Calu3 (cell line): ENCODE measurements around the gene AK8. TPM values are rescaled to one million over a fixed set of nuclear protein-coding genes. Genes with fewer than 3 reads are reported as not detected.

Experiments
- BruUV-seq: library from RNA; stranded (reverse); fragments of 400-500 nt; replicated peaks from 2 replicates; lab custom pipeline; 2021; lab: Mats Ljungman, UMichigan
- CTCF ChIA-PET: fragments of 300-600 bp; sonication (Branson Sonifier 250); formaldehyde crosslinking; loops from one replicate; lab custom pipeline; 2022; ENCODE audit warnings: antibody characterized with exemption; lab: Charles Lee
- DNase-seq: peaks from one replicate; pipeline ENCODE4 v3.0.0; 2022
- H3K27ac Mint-ChIP-seq: one replicate; pipeline ENCODE4 v1.8.0; 2022; ENCODE audit warnings: mixed read lengths; ENCODE audit not compliant: unreplicated experiment
- H3K27me3 Mint-ChIP-seq: one replicate; pipeline ENCODE4 v1.8.0; 2022; ENCODE audit warnings: mixed read lengths; ENCODE audit not compliant: unreplicated experiment
- H3K36me3 Mint-ChIP-seq: one replicate; pipeline ENCODE4 v1.8.0; 2022; ENCODE audit warnings: mild to moderate bottlenecking, moderate library complexity, mixed read lengths; ENCODE audit not compliant: insufficient read depth, unreplicated experiment
- H3K4me1 Mint-ChIP-seq: one replicate; pipeline ENCODE4 v1.8.0; 2022; ENCODE audit warnings: mild to moderate bottlenecking, low read depth, mixed read lengths; ENCODE audit not compliant: unreplicated experiment
- H3K4me3 Mint-ChIP-seq: one replicate; pipeline ENCODE4 v1.8.0; 2022; ENCODE audit warnings: mild to moderate bottlenecking, low read depth, moderate library complexity, mixed read lengths; ENCODE audit not compliant: unreplicated experiment
- H3K9me3 Mint-ChIP-seq: one replicate; pipeline ENCODE4 v1.8.0; 2022; ENCODE audit warnings: low read depth, mixed read lengths; ENCODE audit not compliant: unreplicated experiment
- intact Hi-C: fragments of 100-400 bp; cut with micrococcal nuclease; formaldehyde crosslinking; loops from one replicate; pipeline ENCODE4 v1.10.0; 2022; ENCODE audit not compliant: unreplicated experiment
- total RNA-seq: library from RNA; stranded (reverse); gene quantifications from 2 replicates; pipeline ENCODE4 v1.2.3, GENCODE V29; 2022
- TF ChIP-seq, protein P1 (sequence below): fragments of 200-600 bp; IDR thresholded peaks from one replicate; pipeline ENCODE4 v1.8.0; 2022; ENCODE audit warnings: antibody characterized with exemption; ENCODE audit not compliant: unreplicated experiment

AK8 gene
- total RNA-seq, 1 experiment from 2014 or later, result 1.4 TPM

DNA sequence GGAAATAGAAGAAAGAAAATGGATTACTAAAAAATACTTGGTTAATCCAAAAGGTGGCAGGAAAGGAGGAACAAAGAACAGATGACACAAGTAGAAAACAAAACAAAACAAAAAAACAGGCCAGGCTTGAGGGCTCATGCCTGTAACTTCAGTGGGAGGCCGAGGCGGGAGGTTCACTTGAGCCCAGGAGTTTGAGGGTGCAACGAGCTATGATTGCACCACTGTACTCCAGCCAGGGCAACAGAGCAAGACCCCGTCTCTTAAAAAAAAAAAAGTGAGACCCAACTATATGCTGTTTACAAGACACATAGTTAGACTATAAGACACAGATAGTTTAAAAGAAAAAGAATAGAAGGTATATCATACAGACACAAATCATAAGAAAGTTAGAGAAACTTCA, 59.5 kb downstream of the AK8 start:
- intact Hi-C loops, result no loop called here
- no peak overlapping the region for H3K4me3 Mint-ChIP-seq
- peaks cover 30% of the 10 kb centered on the region for H3K27me3 Mint-ChIP-seq
- no peaks in the 10 kb centered on the region for H3K4me1 Mint-ChIP-seq
- TF ChIP-seq, protein P1, sequence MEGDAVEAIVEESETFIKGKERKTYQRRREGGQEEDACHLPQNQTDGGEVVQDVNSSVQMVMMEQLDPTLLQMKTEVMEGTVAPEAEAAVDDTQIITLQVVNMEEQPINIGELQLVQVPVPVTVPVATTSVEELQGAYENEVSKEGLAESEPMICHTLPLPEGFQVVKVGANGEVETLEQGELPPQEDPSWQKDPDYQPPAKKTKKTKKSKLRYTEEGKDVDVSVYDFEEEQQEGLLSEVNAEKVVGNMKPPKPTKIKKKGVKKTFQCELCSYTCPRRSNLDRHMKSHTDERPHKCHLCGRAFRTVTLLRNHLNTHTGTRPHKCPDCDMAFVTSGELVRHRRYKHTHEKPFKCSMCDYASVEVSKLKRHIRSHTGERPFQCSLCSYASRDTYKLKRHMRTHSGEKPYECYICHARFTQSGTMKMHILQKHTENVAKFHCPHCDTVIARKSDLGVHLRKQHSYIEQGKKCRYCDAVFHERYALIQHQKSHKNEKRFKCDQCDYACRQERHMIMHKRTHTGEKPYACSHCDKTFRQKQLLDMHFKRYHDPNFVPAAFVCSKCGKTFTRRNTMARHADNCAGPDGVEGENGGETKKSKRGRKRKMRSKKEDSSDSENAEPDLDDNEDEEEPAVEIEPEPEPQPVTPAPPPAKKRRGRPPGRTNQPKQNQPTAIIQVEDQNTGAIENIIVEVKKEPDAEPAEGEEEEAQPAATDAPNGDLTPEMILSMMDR, result no peak
- no peak for DNase-seq
- peaks cover 2% of the 10 kb centered on the region for H3K9me3 Mint-ChIP-seq
- H3K36me3 Mint-ChIP-seq, result no peaks in the 10 kb centered on the region
- CTCF ChIA-PET, result no interaction called here
- BruUV-seq, result no TSS peak
- no peak overlapping the region for H3K27ac Mint-ChIP-seq

DNA sequence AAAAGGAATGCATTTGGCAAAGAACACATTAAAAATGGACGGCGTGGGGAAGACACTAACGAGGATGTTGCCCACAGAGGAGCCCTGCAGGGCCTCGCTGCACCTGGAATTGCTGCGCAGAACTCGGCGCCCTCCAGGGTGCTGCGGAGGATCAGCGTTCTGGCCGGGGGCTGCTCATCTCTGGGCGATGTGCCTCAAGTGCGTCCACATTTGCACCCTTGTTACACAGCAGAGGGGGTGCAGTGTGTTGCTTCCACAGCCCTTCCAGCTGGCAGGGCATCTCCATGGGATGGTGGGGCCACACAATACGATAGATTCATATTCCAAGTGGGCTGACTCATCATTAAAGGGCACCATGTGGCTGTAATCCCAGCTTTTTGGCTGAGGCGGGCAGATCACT, 63.1 kb downstream of the AK8 start:
- CTCF ChIA-PET, result no interaction called here
- no peaks in the 10 kb centered on the region for H3K4me1 Mint-ChIP-seq
- H3K9me3 Mint-ChIP-seq, result peaks cover 2% of the 10 kb centered on the region
- H3K27ac Mint-ChIP-seq, result no peak overlapping the region
- no peaks in the 10 kb centered on the region for H3K36me3 Mint-ChIP-seq
- H3K27me3 Mint-ChIP-seq, result peaks cover 30% of the 10 kb centered on the region
- H3K4me3 Mint-ChIP-seq, result no peak overlapping the region
- no peak for DNase-seq
- intact Hi-C loops, result no loop called here
- TF ChIP-seq, protein P1, result no peak
- BruUV-seq, result no TSS peak

DNA sequence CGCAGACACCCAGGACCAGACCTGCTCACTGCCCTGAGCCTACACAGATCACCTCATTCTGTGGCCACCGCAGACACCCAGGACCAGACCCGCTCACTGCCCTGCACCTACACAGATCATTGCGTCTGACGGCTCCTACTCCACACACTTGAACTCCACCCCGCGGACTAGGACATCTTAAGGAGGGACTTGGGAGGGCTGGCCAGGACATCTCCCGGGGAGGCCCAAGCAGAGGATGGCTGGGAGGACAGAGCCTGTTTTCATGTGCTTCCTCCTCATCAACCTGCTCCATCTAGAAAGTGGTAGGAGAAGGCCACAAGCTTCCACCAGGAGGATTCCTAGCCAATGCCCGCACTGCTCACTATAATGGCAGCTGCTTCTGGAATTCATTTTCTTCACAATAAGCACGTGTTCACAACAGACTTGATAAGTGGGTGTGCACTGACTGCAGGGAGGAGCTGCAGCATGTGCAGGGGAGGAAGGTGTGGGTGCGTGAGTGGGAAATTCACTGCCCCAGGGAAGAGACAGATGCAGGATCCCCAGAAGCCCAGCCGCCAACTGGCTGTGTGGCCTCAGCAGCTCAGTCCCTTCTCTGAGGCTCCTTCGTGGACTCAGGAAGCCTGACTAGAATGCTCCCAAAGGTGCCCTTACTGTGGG, 64.8 kb downstream of the AK8 start:
- DNase-seq, result no peak
- intact Hi-C loops, result no loop called here
- CTCF ChIA-PET, result interaction anchor here (0.5 kb wide), 1 partner anchor 37 kb away, joined by 3 read pairs; no protein-coding TSS in a partner anchor
- Mint-ChIP-seq H3K27me3 (peaks cover 35% of the 10 kb centered on the region), H3K36me3 (no peaks in the 10 kb centered on the region), H3K4me3 (no peak overlapping the region), H3K9me3 (peaks cover 2% of the 10 kb centered on the region), H3K27ac (no peak overlapping the region), H3K4me1 (no peaks in the 10 kb centered on the region)
- TF ChIP-seq, protein P1, result no peak
- BruUV-seq, result no TSS peak

DNA sequence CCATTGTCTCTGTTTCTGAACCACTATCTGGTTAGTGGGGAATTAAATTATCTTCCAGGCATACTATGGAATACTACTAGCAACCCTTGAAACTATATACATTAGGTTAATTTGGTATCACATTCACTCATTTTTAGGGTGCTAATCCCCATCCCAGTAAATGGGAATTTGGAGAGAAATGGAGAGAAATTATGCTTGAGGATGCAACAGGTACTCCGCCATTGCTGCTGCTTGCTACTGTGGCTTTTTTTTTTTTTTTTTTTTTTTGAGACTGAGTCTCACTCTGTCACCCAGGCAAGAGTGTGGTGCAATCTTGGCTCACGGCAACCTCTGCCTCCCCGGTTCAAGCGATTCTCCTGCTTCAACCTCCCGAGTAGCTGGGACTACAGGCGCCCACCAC, 66.1 kb downstream of the AK8 start:
- BruUV-seq, result no TSS peak
- TF ChIP-seq, protein P1, result no peak
- CTCF ChIA-PET, result no interaction called here
- intact Hi-C loops, result no loop called here
- Mint-ChIP-seq H3K4me1 (no peaks in the 10 kb centered on the region), H3K27ac (no peak overlapping the region), H3K4me3 (no peak overlapping the region), H3K27me3 (peaks cover 28% of the 10 kb centered on the region), H3K36me3 (no peaks in the 10 kb centered on the region), H3K9me3 (no peaks in the 10 kb centered on the region)
- DNase-seq, result no peak
